C4-2B (cell line): Measurements from ENCODE around the gene TOM1L1.
A peak's percentile ranks its signal among the peaks of the same experiment; 100 is the strongest.

Experiments
- H3K27ac ChIP-seq: fragments of 450-650 bp; 2 replicates; pipeline ENCODE4 v1.5.1; 2017
- CTCF ChIP-seq: fragments of 450-650 bp; conservative IDR thresholded peaks from 2 replicates; pipeline ENCODE4 v1.5.1; 2017; ENCODE audit warnings: mild to moderate bottlenecking
- ZFX ChIP-seq: fragments of 450-650 bp; IDR thresholded peaks from 2 replicates; pipeline ENCODE4 v1.6.1; 2017

TOM1L1 gene

GRCh38 chr17:54900457-54901229 is at the start of gene TOM1L1:
Gene TOM1L1, plus strand, starts transcription at chr17:54900852. Its CDS starts 14 bp downstream, at chr17:54900866.
- H3K27ac ChIP-seq, result peak within 1 kb of the TSS; percentile 91
- TF ChIP-seq ZFX (peak; percentile 65), CTCF (peak; percentile 57)

- TF ChIP-seq ZFX, result no peak
- TF ChIP-seq CTCF, result no peak
Measured at GRCh38 chr17:54859187-54859586, 41.5 kb upstream of the TOM1L1 start.

GRCh38 chr17:54860617-54861470 is 39.8 kb upstream of the TOM1L1 start:
- no peak for TF ChIP-seq CTCF
- TF ChIP-seq ZFX, result no peak
- H3K27ac ChIP-seq, result no peak overlapping the region

More at GRCh38 chr17:54859187-54859586, 41.5 kb upstream of the TOM1L1 start:
- no peak overlapping the region for H3K27ac ChIP-seq

GRCh38 chr17:54861471-54861983 is 39.1 kb upstream of the TOM1L1 start:
- no peak overlapping the region for H3K27ac ChIP-seq
- TF ChIP-seq CTCF (no peak), ZFX (no peak)

GRCh38 chr17:54863176-54863575 is 37.5 kb upstream of the TOM1L1 start:
- TF ChIP-seq CTCF (no peak), ZFX (no peak)
- H3K27ac ChIP-seq, result no peak overlapping the region

GRCh38 chr17:54864070-54864469 is 36.6 kb upstream of the TOM1L1 start:
- H3K27ac ChIP-seq, result no peak overlapping the region
- TF ChIP-seq ZFX (no peak), CTCF (no peak)
